Measurements from ENCODE around the gene ZNF780B. TPM values are rescaled to one million over a fixed set of nuclear protein-coding genes. Genes with fewer than 3 reads are reported as not detected.

The ZNF780B gene
- 12.0 and 16.4 TPM in 2 replicates for total RNA-seq

GRCh38 chr19:40055832-40056504 lies at the start of gene ZNF780B:
Gene ZNF780B, minus strand, starts transcription at chr19:40056231. Its CDS starts 5,899 bp downstream, at chr19:40050332.

DNA sequence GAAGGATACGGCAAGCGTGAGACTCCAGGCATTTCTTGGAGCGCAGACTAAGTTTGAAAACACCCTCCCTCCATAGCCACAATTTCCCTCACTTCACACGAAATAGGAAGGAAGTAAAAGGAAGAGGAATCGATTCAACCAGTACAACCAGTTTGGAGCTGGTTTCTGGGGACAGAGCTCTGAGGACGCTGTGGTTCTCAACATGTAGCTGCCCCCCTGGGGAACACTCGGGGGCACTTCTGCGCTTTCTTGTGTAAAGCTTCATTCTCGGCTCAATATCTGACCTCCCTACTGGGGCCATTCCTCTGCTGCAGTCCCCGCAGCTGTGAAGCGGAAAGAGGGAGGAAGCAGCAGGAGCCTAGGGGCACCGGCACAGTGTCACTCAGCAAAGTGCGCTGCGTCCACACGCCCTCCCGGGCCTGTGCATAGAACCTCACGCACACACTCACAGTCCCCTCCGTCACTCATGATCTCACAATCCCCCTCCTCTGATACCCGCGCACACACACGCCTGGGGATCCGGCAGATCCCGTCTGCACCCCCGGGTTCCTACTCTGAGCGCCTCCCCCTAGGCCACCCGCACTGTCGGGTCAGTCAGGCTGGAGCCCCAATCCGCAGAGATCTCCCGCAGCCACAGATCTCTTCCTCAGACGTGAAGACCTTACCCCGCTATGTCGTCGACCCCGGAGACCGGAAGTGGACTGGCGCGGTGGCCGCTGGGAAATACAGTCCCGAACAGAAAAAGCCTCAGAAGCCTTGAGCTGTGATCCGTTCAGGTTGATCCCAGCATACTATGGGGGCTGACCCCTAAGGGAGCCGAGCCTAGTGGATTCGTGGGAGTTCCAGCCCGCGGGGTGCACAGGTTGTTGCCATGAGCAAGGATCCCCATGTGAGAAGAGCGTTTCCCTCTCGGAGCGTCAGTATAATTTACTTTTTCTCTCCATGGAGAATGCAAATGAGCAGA lies 34.5 kb upstream of the ZNF780B start, which contains the start of gene ZNF780A:
ZNF780A (minus strand) TSS at position 703 of the 964 bp plus-strand sequence. CDS start 6,190 bp downstream, outside the sequence.

DNA sequence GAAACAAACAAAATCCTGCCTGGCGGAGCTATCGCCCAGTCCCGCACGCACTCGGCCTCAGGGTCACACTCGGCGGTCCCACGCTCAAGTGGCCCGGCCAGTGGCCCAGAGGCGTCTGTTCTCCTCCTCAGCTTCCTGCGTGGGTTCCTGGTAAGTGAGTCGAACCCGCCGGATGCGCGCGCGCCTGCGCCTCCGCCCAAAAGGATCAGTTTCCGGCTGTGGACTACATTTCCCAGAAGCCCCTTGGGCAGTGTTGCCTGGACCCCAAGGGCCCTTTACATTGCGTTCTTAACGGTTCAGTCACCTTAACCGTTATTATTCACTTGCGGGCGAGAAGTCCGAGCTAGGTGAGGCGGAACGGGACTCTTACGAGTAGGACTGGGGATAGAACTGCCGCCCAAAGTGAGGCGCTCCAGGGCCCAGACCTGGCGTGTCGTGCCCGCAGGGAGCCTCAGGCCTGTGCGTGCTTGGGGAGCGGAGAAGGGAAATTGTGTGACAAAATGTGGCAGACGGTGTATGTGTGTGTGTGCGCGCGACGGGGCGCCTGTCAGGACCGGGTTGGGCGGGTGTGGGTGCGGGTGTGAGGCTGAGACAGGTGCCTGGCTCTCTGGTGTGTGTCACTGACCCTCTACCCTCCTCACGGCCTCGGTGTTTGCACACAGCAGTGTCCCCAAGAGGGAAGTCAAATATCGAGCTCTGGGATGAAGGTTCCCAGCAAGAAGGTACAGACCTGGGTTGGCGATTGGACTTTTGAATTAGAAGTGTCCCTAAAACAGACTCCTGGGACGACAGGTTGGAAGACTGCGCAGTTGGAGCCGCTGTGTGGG lies 59.0 kb downstream of the ZNF780B start, which contains the start of gene ZNF546:
ZNF546 (plus strand) TSS at position 250 of the 827 bp plus-strand sequence. CDS start 1,267 bp downstream, outside the sequence.

Other genes starting within 250 kb of the ZNF780B start
- 14.8 and 18.7 TPM in 2 replicates for gene DYRK1B, start 222.1 kb downstream of the ZNF780B start, total RNA-seq
- gene FBL, start 209.9 kb downstream of the ZNF780B start, total RNA-seq: 52.9 and 54.0 TPM in 2 replicates
- 0.32 and 0.36 TPM in 2 replicates for gene FCGBP, start 121.6 kb downstream of the ZNF780B start, total RNA-seq
- gene PSMC4, start 85.1 kb downstream of the ZNF780B start, total RNA-seq: 97.7 and 108 TPM in 2 replicates
- gene ZNF546, start 59.2 kb downstream of the ZNF780B start, total RNA-seq: 3.0 and 4.7 TPM in 2 replicates
- 11.2 and 13.8 TPM in 2 replicates for gene ZNF780A, start 34.7 kb upstream of the ZNF780B start, total RNA-seq
- 9.7 and 12.0 TPM in 2 replicates for gene MAP3K10, start 135.2 kb upstream of the ZNF780B start, total RNA-seq
- gene TTC9B, start 162.2 kb upstream of the ZNF780B start, total RNA-seq: not detected in 2 replicates
- gene CCNP, start 170.5 kb upstream of the ZNF780B start, total RNA-seq: 0.16 TPM in 1 of 2 replicates, not detected in the other
- 157 and 161 TPM in 2 replicates for gene AKT2, start 229.1 kb upstream of the ZNF780B start, total RNA-seq